HepG2 (cell line): ENCODE data around the gene ENO3. TPM values are rescaled to one million over a fixed set of nuclear protein-coding genes. Genes with fewer than 3 reads are reported as not detected.

Source experiments
- AKAP8 ChIP-seq: sonication (generic); formaldehyde crosslinking; IDR thresholded peaks from 2 replicates; pipeline ENCODE4 v1.5.1; 2020; ENCODE audit warnings: mild to moderate bottlenecking, missing genetic modification reagents
- ARHGAP35 ChIP-seq: sonication (generic); formaldehyde crosslinking; IDR thresholded peaks from 2 replicates; pipeline ENCODE4 v1.9.0; 2022; ENCODE audit warnings: mild to moderate bottlenecking, inconsistent platforms, moderate library complexity, missing genetic modification reagents, borderline replicate concordance
- ARNT2 ChIP-seq: sonication (generic); formaldehyde crosslinking; IDR thresholded peaks from 2 replicates; pipeline ENCODE4 v1.8.0; 2022; ENCODE audit warnings: mild to moderate bottlenecking, low read depth, missing genetic modification reagents, moderate library complexity
- BATF2 ChIP-seq: sonication (generic); formaldehyde crosslinking; IDR thresholded peaks from 2 replicates; pipeline ENCODE4 v1.8.0; 2022; ENCODE audit warnings: mild to moderate bottlenecking, missing genetic modification reagents, moderate library complexity
- BRF2 ChIP-seq: sonication (generic); formaldehyde crosslinking; IDR thresholded peaks from 2 replicates; pipeline ENCODE4 v1.8.1; 2022; ENCODE audit warnings: mild to moderate bottlenecking, missing genetic modification reagents
- FOXJ3 ChIP-seq: sonication (generic); formaldehyde crosslinking; IDR thresholded peaks from 2 replicates; pipeline ENCODE4 v1.4.0; 2020; ENCODE audit warnings: missing genetic modification reagents, mild to moderate bottlenecking, borderline replicate concordance
- FOXK1 ChIP-seq: sonication (generic); formaldehyde crosslinking; IDR thresholded peaks from 2 replicates; pipeline ENCODE4 v1.4.0; 2020; ENCODE audit warnings: low read depth, missing genetic modification reagents, borderline replicate concordance
- KMT2A ChIP-seq: sonication (generic); formaldehyde crosslinking; IDR thresholded peaks from 2 replicates; pipeline ENCODE4 v1.4.0; 2020; ENCODE audit warnings: missing genetic modification reagents
- NCOA2 ChIP-seq: sonication (generic); formaldehyde crosslinking; IDR thresholded peaks from 2 replicates; pipeline ENCODE4 v1.8.0; 2022; ENCODE audit warnings: inconsistent platforms
- PAXIP1 ChIP-seq: sonication (generic); formaldehyde crosslinking; conservative IDR thresholded peaks from 2 replicates; pipeline ENCODE4 v1.4.0; 2020; ENCODE audit warnings: mild to moderate bottlenecking, missing genetic modification reagents, moderate library complexity
- POGZ ChIP-seq: sonication (generic); formaldehyde crosslinking; IDR thresholded peaks from 2 replicates; pipeline ENCODE4 v1.4.0; 2020; ENCODE audit warnings: mild to moderate bottlenecking, missing genetic modification reagents
- PRPF4 ChIP-seq: fragments of 200-400 bp; formaldehyde crosslinking; IDR thresholded peaks from 2 replicates; pipeline ENCODE4 v1.6.1; 2016; ENCODE audit warnings: low read length, low read depth; ENCODE audit not compliant: poor library complexity, severe bottlenecking
- PTBP1 ChIP-seq: fragments of 200-400 bp; formaldehyde crosslinking; IDR thresholded peaks from 2 replicates; pipeline ENCODE4 v1.6.1; 2018; ENCODE audit warnings: low read length, low read depth; ENCODE audit not compliant: poor library complexity, severe bottlenecking
- RFX1 ChIP-seq: fragments of 450-650 bp; IDR thresholded peaks from 2 replicates; pipeline ENCODE4 v1.6.1; 2017
- SP4 ChIP-seq: sonication (generic); formaldehyde crosslinking; IDR thresholded peaks from 2 replicates; pipeline ENCODE4 v1.8.1; 2023; ENCODE audit warnings: mild to moderate bottlenecking, missing genetic modification reagents
- TEAD3 ChIP-seq: optimal IDR thresholded peaks from 2 replicates; pipeline ENCODE3; 2016; ENCODE audit warnings: borderline replicate concordance
- TEF ChIP-seq: sonication (generic); formaldehyde crosslinking; IDR thresholded peaks from 2 replicates; pipeline ENCODE4 v1.5.0; 2020; ENCODE audit warnings: missing genetic modification reagents
- TGIF2 ChIP-seq: IDR thresholded peaks from 2 replicates; pipeline ENCODE4 v1.6.1; 2016; ENCODE audit warnings: control low read depth, missing compliant biosample characterization
- ZBTB21 ChIP-seq: sonication (generic); formaldehyde crosslinking; IDR thresholded peaks from 2 replicates; pipeline ENCODE4 v1.4.0; 2020; ENCODE audit warnings: missing genetic modification reagents
- ZKSCAN5 ChIP-seq: sonication (generic); formaldehyde crosslinking; IDR thresholded peaks from 2 replicates; pipeline ENCODE4 v1.5.1; 2020; ENCODE audit warnings: mild to moderate bottlenecking, missing genetic modification reagents
- ZNF446 ChIP-seq: sonication (generic); formaldehyde crosslinking; IDR thresholded peaks from 2 replicates; pipeline ENCODE4 v1.5.0; 2020; ENCODE audit warnings: mild to moderate bottlenecking, missing genetic modification reagents
- ZNF547 ChIP-seq: sonication (generic); formaldehyde crosslinking; IDR thresholded peaks from 2 replicates; pipeline ENCODE4 v1.5.1; 2020; ENCODE audit warnings: mild to moderate bottlenecking, missing genetic modification reagents
- ZZZ3 ChIP-seq: sonication (generic); formaldehyde crosslinking; IDR thresholded peaks from 2 replicates; pipeline ENCODE4 v1.4.0; 2020; ENCODE audit warnings: missing genetic modification reagents, mild to moderate bottlenecking, borderline replicate concordance
- polyA plus RNA-seq, 8 experiments: library from polyadenylated mRNA; depleted of rRNA in 3 of 8; stranded (reverse) in 7 of 8; unstranded in 1 of 8; fragments of >200 nt; fragmentation: Illumina TruSeq in 4 of 8; extraction: Trizol in 4 of 8; gene quantifications; 2 replicates each; pipeline versions ENCODE4 v1.2.1 to v1.2.3, GENCODE V29; 2011 to 2016; ENCODE audit warnings: low read depth in 4 of 8, missing spikeins in 1 of 8, mixed read lengths in 1 of 8; ENCODE audit not compliant: insufficient read depth in 1 of 8
- total RNA-seq, 5 experiments: library from RNA; depleted of rRNA; stranded (reverse); fragments of >200 nt; fragmentation: Illumina TruSeq; extraction: Trizol; gene quantifications; 2 replicates each; pipeline ENCODE4 v1.2.3, GENCODE V29; 2016; ENCODE audit warnings: low read depth in 1 of 5

ENO3 gene
- total and polyA plus RNA-seq, 2 of the 13 experiments (the other 11 are each of a cell fraction or from before 2014, with no cell fraction given), result 59.8 to 69.8 TPM

- TF ChIP-seq FOXJ3 (CRISPR knock-in tag) (0 out of 2 replicates have a peak, but pooled peaks have one; percentile 32), KMT2A (CRISPR knock-in tag) (peak; percentile 18; the same call in 1 of the 2 replicates), ZNF547 (CRISPR knock-in tag) (peak; percentile 32; the same call in 1 of the 2 replicates), AKAP8 (CRISPR knock-in tag) (0 out of 2 replicates have a peak, but pooled peaks have one; percentile 0), TEF (CRISPR knock-in tag) (no peak), TGIF2 (no peak; the same call in 1 of the 2 replicates), BRF2 (CRISPR knock-in tag) (no peak), BATF2 (CRISPR knock-in tag) (no peak), ARNT2 (no peak), PRPF4 (no peak), NCOA2 (CRISPR knock-in tag) (no peak), FOXK1 (CRISPR knock-in tag) (no peak), RFX1 (no peak), SP4 (no peak), TEAD3 (CRISPR knock-in tag) (no peak), ZNF446 (no peak), POGZ (CRISPR knock-in tag) (0 out of 2 replicates have a peak, but pooled peaks have one; percentile 28), PTBP1 (peak; percentile 74), ZKSCAN5 (no peak), ZBTB21 (no peak), PAXIP1 (CRISPR knock-in tag) (no peak), ZZZ3 (CRISPR knock-in tag) (no peak), ARHGAP35 (CRISPR knock-in tag) (no peak)
Observed at GRCh38 chr17:4950075-4950745, 709 bp upstream of the ENO3 start (continued).
